HepG2 (cell line): ENCODE measurements around the gene PRR9. TPM values are rescaled to one million over a fixed set of nuclear protein-coding genes. Genes with fewer than 3 reads are reported as not detected.

Source experiments
- ATAC-seq: fragments of 200-7000 bp; cut with Tn5 transposase; 3 replicates; pipeline ENCODE4 v1.9.1; 2020; ENCODE audit warnings: mild to moderate bottlenecking, moderate library complexity
- BruUV-seq: library from RNA; stranded (reverse); fragments of 400-500 nt; replicated peaks from 2 replicates; lab custom pipeline; 2021; lab: Mats Ljungman, UMichigan
- CTCF ChIA-PET: fragments of 300-600 bp; formaldehyde crosslinking; extraction: SDS; loops from one replicate; lab custom pipeline; 2021; ENCODE audit warnings: low total read pairs, inconsistent platforms, low intra/inter-chr PET ratio; lab: Yijun Ruan, JAX
- POLR2A ChIA-PET: fragments of 350-600 bp; sonication (Branson Sonifier 250); formaldehyde crosslinking; loops from one replicate; lab custom pipeline; 2020; ENCODE audit warnings: antibody characterized with exemption, inconsistent platforms; lab: Yijun Ruan, JAX
- DNase-seq: peaks from one replicate; pipeline ENCODE4 v3.0.0-alpha.2; 2015; ENCODE audit warnings: low spot score
- FAIRE-seq: peaks from 3 replicates; lab custom pipeline; 2011; peaks lifted over from hg19 to GRCh38; lab: Jason Lieb, UNC
- H2AFZ ChIP-seq: one replicate; pipeline ENCODE4 v1.6.1; 2011; ENCODE audit warnings: low read length, inconsistent platforms
- H3K27ac ChIP-seq: fragments of 300-600 bp; 3 replicates; pipeline ENCODE4 v1.8.0; 2011; ENCODE audit warnings: mixed run types, mild to moderate bottlenecking, mixed read lengths, low read length, inconsistent platforms; ENCODE audit not compliant: insufficient read depth; ENCODE audit errors: extremely low read length
- H3K27me3 ChIP-seq, 2 experiments: fragments of 200-600 bp in 1 of 2; 2 replicates in 1 of 2; 3 replicates in 1 of 2; pipeline versions ENCODE4 v1.6.0 to v1.8.0; 2011; ENCODE audit warnings: low read length in 2 of 2, mild to moderate bottlenecking in 2 of 2, moderate library complexity in 2 of 2, inconsistent platforms in 1 of 2; ENCODE audit not compliant: insufficient read depth in 2 of 2, control insufficient read depth in 1 of 2
- H3K36me3 ChIP-seq, 2 experiments: fragments of 200-600 bp in 1 of 2; replicated peaks in 1 of 2; 2 replicates in 1 of 2; 3 replicates in 1 of 2; pipeline versions ENCODE4 v1.5.1 to v1.8.0; 2011; ENCODE audit warnings: low read length in 2 of 2, inconsistent platforms in 1 of 2; ENCODE audit not compliant: insufficient read depth in 2 of 2, control insufficient read depth in 1 of 2
- H3K4me1 ChIP-seq: 2 replicates; pipeline ENCODE4 v1.5.1; 2012; ENCODE audit warnings: low read length, inconsistent platforms; ENCODE audit not compliant: insufficient read depth
- H3K4me2 ChIP-seq: 2 replicates; pipeline ENCODE4 v1.6.0; 2011; ENCODE audit warnings: low read depth, low read length, inconsistent platforms
- H3K4me3 ChIP-seq, 3 experiments: fragments of 200-600 bp in 1 of 3; sonication (generic), shearing (Covaris generic) in 1 of 3; replicated peaks in 1 of 3; 2 replicates each; pipeline ENCODE4 v1.5.1; 2011 to 2016; ENCODE audit warnings: low read length in 3 of 3, inconsistent platforms in 2 of 3, low read depth in 2 of 3, mild to moderate bottlenecking in 2 of 3, control low read depth in 1 of 3, mixed read lengths in 1 of 3; ENCODE audit not compliant: insufficient read depth in 1 of 3
- H3K79me2 ChIP-seq: one replicate; pipeline ENCODE4 v1.6.1; 2011; ENCODE audit warnings: low read length, inconsistent platforms; ENCODE audit not compliant: insufficient read depth
- H3K9ac ChIP-seq: 2 replicates; pipeline ENCODE4 v1.6.0; 2011; ENCODE audit warnings: mild to moderate bottlenecking, low read depth, low read length, inconsistent platforms; ENCODE audit not compliant: insufficient read depth
- H3K9me3 ChIP-seq: 2 replicates; pipeline ENCODE4 v1.5.1; 2012; ENCODE audit warnings: mild to moderate bottlenecking, low read length
- H4K20me1 ChIP-seq: 2 replicates; pipeline ENCODE4 v1.6.0; 2011; ENCODE audit warnings: inconsistent platforms, mild to moderate bottlenecking, low read length, moderate library complexity; ENCODE audit not compliant: insufficient read depth
- ATF5 ChIP-seq: sonication (generic); formaldehyde crosslinking; IDR thresholded peaks from 2 replicates; pipeline ENCODE4 v1.4.0; 2020; ENCODE audit warnings: mild to moderate bottlenecking, low read depth, missing genetic modification reagents
- NAIF1 ChIP-seq: sonication (generic); formaldehyde crosslinking; IDR thresholded peaks from 2 replicates; pipeline ENCODE4 v1.5.0; 2020; ENCODE audit warnings: mild to moderate bottlenecking, missing genetic modification reagents, borderline replicate concordance
- NR2C2 ChIP-seq: sonication (generic); formaldehyde crosslinking; IDR thresholded peaks from 2 replicates; pipeline ENCODE4 v1.4.0; 2020; ENCODE audit warnings: missing genetic modification reagents, mild to moderate bottlenecking, moderate library complexity, borderline replicate concordance
- ZBTB14 ChIP-seq: sonication (generic); formaldehyde crosslinking; IDR thresholded peaks from 2 replicates; pipeline ENCODE4 v1.4.0; 2020; ENCODE audit warnings: missing genetic modification reagents
- ZBTB33 ChIP-seq: sonication (generic); formaldehyde crosslinking; IDR thresholded peaks from 2 replicates; pipeline ENCODE4 v1.4.0; 2020; ENCODE audit warnings: missing genetic modification reagents
- ZNF274 ChIP-seq: sonication (generic); formaldehyde crosslinking; IDR thresholded peaks from 2 replicates; pipeline ENCODE4 v1.5.1; 2020; ENCODE audit warnings: mild to moderate bottlenecking, missing genetic modification reagents
- WGBS: methylation state at CpG from one replicate; pipeline ENCODE4 v1.1.6; 2017; ENCODE audit warnings: low lambda C conversion rate; 5-methylcytosine and 5-hydroxymethylcytosine counted together
- in situ Hi-C: cut with HindIII; loops from 2 replicates; pipeline ENCODE4 v1.10.0; 2017; ENCODE audit warnings: low pct_unique_long_range_greater_than_20kb; ENCODE audit not compliant: extremely low pct_ligation_motif_present
- intact Hi-C: fragments of 100-400 bp; cut with micrococcal nuclease; formaldehyde crosslinking; loops from one replicate; pipeline ENCODE4 v1.10.0; 2022; ENCODE audit not compliant: unreplicated experiment
- polyA plus RNA-seq, 8 experiments: library from polyadenylated mRNA; depleted of rRNA in 3 of 8; stranded (reverse) in 7 of 8; unstranded in 1 of 8; fragments of >200 nt; fragmentation: Illumina TruSeq in 4 of 8; extraction: Trizol in 4 of 8; gene quantifications; 2 replicates each; pipeline versions ENCODE4 v1.2.1 to v1.2.3, GENCODE V29; 2011 to 2016; ENCODE audit warnings: low read depth in 4 of 8, missing spikeins in 1 of 8, mixed read lengths in 1 of 8; ENCODE audit not compliant: insufficient read depth in 1 of 8
- total RNA-seq, 5 experiments: library from RNA; depleted of rRNA; stranded (reverse); fragments of >200 nt; fragmentation: Illumina TruSeq; extraction: Trizol; gene quantifications; 2 replicates each; pipeline ENCODE4 v1.2.3, GENCODE V29; 2016; ENCODE audit warnings: low read depth in 1 of 5
- TF ChIP-seq, protein P1 (sequence below): IDR thresholded peaks from 2 replicates; pipeline ENCODE4 v1.6.1; 2018; ENCODE audit warnings: missing genetic modification reagents, mild to moderate bottlenecking, missing compliant biosample characterization
- TF ChIP-seq, protein P2 (sequence below): sonication (generic); formaldehyde crosslinking; IDR thresholded peaks from 2 replicates; pipeline ENCODE4 v1.4.0; 2020; ENCODE audit warnings: missing genetic modification reagents, borderline replicate concordance
- TF ChIP-seq, protein P3 (sequence below): sonication (generic); formaldehyde crosslinking; IDR thresholded peaks from 2 replicates; pipeline ENCODE4 v1.5.0; 2020; ENCODE audit warnings: mild to moderate bottlenecking, low read depth, missing genetic modification reagents, borderline replicate concordance

The PRR9 gene
- total and polyA plus RNA-seq, 2 of the 13 experiments (the other 11 are each of a cell fraction or from before 2014, with no cell fraction given) = not detected

DNA sequence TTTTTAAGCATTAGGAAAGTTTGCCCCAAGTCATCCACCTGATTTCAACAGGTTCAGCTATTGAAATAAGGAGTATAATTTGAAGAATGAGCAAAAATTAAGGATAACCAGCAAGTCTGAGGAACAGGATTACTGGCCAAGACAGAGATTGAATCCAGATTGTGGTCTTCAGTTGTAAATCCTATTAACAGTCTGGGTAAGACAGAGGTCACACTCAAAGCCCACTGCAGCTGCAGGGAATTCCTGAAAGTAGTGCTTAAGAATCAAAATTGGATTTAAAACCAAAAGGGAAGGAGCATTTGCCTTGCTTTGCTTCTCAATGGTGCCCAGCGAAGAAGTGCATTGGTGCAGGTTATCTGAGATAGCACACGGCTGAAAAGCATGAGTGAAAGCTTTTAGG is 35.7 kb downstream of the PRR9 start:
- no peaks in the 10 kb centered on the region for H3K79me2 ChIP-seq
- no peak overlapping the region for H3K4me2 ChIP-seq
- ATAC-seq (no peak), DNase-seq (no peak), FAIRE-seq (no peak)
- ChIA-PET POLR2A (no interaction called here), CTCF (no interaction called here)
- H3K27me3 ChIP-seq = no peaks in the 10 kb centered on the region
- no peak overlapping the region for H3K9ac ChIP-seq
- whole genome bisulfite sequencing = 4% methylated on average over 2 of the region's 2 CpGs
- H3K4me3 ChIP-seq = no peak overlapping the region
- intact Hi-C loops = no loop called here
- no peaks in the 10 kb centered on the region for H3K36me3 ChIP-seq
- in situ Hi-C loops = no loop called here
- no peak overlapping the region for H2AFZ ChIP-seq
- BruUV-seq = no TSS peak
- H3K27ac ChIP-seq = no peak overlapping the region
- H3K9me3 ChIP-seq = no peaks in the 10 kb centered on the region
- no peaks in the 10 kb centered on the region for H4K20me1 ChIP-seq
- no peaks in the 10 kb centered on the region for H3K4me1 ChIP-seq
- TF ChIP-seq ZNF274 (CRISPR knock-in tag) = no peak
- TF ChIP-seq, protein P1, sequence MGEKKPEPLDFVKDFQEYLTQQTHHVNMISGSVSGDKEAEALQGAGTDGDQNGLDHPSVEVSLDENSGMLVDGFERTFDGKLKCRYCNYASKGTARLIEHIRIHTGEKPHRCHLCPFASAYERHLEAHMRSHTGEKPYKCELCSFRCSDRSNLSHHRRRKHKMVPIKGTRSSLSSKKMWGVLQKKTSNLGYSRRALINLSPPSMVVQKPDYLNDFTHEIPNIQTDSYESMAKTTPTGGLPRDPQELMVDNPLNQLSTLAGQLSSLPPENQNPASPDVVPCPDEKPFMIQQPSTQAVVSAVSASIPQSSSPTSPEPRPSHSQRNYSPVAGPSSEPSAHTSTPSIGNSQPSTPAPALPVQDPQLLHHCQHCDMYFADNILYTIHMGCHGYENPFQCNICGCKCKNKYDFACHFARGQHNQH (CRISPR knock-in tag) = no peak
- TF ChIP-seq ATF5 (CRISPR knock-in tag) = no peak
- TF ChIP-seq, protein P2, sequence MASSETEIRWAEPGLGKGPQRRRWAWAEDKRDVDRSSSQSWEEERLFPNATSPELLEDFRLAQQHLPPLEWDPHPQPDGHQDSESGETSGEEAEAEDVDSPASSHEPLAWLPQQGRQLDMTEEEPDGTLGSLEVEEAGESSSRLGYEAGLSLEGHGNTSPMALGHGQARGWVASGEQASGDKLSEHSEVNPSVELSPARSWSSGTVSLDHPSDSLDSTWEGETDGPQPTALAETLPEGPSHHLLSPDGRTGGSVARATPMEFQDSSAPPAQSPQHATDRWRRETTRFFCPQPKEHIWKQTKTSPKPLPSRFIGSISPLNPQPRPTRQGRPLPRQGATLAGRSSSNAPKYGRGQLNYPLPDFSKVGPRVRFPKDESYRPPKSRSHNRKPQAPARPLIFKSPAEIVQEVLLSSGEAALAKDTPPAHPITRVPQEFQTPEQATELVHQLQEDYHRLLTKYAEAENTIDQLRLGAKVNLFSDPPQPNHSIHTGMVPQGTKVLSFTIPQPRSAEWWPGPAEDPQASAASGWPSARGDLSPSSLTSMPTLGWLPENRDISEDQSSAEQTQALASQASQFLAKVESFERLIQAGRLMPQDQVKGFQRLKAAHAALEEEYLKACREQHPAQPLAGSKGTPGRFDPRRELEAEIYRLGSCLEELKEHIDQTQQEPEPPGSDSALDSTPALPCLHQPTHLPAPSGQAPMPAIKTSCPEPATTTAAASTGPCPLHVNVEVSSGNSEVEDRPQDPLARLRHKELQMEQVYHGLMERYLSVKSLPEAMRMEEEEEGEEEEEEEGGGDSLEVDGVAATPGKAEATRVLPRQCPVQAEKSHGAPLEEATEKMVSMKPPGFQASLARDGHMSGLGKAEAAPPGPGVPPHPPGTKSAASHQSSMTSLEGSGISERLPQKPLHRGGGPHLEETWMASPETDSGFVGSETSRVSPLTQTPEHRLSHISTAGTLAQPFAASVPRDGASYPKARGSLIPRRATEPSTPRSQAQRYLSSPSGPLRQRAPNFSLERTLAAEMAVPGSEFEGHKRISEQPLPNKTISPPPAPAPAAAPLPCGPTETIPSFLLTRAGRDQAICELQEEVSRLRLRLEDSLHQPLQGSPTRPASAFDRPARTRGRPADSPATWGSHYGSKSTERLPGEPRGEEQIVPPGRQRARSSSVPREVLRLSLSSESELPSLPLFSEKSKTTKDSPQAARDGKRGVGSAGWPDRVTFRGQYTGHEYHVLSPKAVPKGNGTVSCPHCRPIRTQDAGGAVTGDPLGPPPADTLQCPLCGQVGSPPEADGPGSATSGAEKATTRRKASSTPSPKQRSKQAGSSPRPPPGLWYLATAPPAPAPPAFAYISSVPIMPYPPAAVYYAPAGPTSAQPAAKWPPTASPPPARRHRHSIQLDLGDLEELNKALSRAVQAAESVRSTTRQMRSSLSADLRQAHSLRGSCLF (CRISPR knock-in tag) = no peak
- no peak for TF ChIP-seq ZBTB33 (CRISPR knock-in tag)
- TF ChIP-seq NR2C2 (CRISPR knock-in tag) = no peak
- TF ChIP-seq NAIF1 (CRISPR knock-in tag) = no peak
- TF ChIP-seq, protein P3, sequence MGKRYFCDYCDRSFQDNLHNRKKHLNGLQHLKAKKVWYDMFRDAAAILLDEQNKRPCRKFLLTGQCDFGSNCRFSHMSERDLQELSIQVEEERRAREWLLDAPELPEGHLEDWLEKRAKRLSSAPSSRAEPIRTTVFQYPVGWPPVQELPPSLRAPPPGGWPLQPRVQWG = no peak
- no peak for TF ChIP-seq ZBTB14 (CRISPR knock-in tag)
